Fibroblast of gingiva (primary cell): Measurements from ENCODE around the gene USP6.
"Not testable (repeated sequence)": the region's sequence is repeated elsewhere in the genome, so short reads cannot be mapped to it uniquely, and the experiment has no call there.

Experiments used
- DNase-seq: peaks from one replicate; pipeline ENCODE4 v3.0.0-alpha.2; 2011; ENCODE audit warnings: low read depth

Gene USP6

DNA sequence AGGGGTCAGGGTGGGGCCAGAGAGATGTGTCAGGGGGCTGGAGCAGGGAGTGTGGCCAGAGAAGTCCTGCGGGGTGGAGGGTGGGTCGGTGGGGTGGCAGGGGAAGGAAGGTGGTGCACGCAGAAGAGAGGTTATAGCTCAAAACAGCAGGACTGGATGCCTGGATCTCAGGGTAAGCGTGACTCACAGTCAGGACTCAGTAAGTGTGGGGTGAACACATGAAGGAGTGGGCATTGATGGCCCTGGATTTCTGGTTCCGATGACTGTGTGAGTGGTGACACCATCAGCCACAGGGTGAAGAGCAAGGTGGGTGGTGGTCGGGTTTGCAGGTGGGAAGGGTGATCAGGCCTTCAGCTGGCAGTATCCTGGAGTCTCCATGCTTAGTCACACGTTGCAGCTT is 6.2 kb downstream of the USP6 start:
- not testable (repeated sequence) for DNase-seq

- DNase-seq: no peak
These were observed 6.9 kb downstream of the USP6 start for GRCh38 chr17:5122586-5123342.

GRCh38 chr17:5123343-5124124 is 7.7 kb downstream of the USP6 start:
- no peak for DNase-seq

DNA sequence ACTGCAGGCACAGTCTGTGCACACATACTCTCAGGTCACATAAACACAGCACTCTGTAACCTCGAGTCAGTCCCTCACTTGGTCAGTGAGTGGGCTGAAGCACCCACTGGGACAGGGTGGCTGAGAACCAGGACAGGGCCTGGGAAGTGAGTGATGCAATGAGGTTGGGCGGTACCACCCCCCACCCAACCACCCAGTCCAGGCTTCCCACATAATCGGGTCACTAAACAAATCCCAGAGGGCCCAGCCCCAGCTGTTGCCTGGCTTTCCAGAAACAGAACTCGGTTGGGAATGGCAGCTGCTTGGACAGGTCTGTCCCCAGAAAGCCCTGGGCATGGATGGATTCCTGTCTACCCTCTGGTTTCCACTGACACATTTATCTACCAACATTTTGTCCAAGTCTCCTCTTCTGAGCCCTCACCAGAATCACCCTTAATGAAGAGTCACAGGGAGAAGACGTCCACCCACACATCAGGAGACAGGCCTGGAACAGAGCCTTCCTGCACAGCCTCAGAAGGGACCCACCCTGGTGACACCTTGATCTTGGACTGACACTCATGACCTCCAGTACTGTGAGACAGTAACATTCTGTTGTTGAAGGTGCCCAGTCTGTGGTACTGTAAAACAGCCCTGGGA is 8.4 kb downstream of the USP6 start:
- not testable (repeated sequence) for DNase-seq

DNA sequence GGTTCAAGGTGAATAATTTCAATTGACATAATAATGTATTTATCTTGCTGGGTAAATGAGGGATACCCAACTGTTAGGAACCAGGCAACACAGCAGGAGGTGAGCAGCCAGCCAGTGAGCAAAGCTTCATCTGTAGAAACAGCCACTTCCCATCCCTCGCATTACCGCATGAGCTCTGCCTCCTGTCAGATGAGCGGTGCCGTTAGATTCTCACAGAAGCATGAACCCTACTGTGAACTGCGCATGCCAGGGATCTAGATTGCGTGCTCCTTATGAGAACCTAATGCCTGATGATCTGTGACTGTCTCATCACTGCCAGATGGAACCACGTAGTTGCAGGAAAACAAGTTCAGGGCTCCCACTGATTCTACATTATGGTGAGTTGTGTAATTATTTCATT is 9.1 kb downstream of the USP6 start:
- DNase-seq: not testable (repeated sequence)

GRCh38 chr17:5126719-5127488 is 11.1 kb downstream of the USP6 start:
- DNase-seq: no peak

- no peak for DNase-seq
These were observed 12.1 kb downstream of the USP6 start for GRCh38 chr17:5127910-5128309.

DNA sequence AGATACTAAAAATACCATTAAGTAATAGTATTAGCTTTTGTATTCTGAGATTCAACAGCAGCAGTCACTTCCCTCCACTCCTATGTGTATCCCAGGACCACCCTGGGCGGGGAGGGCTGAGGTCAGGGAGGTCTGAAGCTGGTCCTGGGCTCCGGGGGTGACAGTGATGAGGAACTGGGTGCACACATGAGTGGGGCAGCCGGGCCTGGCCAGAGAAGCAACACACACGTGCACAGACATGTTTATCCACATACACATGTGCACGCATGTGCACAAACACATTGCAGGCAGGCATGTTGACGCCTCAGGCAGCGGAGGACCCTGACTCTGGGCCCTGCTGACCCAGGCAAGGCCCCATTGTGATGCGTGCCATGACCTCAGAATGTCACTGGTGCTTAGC is 12.6 kb downstream of the USP6 start:
- not testable (repeated sequence) for DNase-seq

GRCh38 chr17:5128905-5129535 is 13.2 kb downstream of the USP6 start:
- no peak for DNase-seq

DNA sequence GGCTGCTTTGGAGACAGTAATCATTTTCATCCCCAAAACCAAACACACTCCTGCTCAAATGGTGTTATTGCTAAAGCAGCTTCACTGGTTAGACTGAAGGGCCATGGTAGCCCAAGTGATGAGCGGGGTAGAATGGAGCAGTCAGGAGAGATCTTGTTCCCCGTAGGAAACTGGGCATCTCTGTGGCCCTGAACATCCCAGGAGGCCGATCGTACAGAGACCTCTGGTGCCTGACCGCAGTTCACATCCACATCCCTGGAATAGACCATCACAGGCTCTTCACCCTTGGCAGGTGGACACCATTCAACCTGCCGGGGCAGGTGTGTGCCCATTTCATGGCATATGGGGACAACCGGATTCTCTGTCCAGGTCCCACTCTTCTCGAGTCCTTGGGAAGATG is 13.9 kb downstream of the USP6 start:
- not testable (repeated sequence) for DNase-seq

DNA sequence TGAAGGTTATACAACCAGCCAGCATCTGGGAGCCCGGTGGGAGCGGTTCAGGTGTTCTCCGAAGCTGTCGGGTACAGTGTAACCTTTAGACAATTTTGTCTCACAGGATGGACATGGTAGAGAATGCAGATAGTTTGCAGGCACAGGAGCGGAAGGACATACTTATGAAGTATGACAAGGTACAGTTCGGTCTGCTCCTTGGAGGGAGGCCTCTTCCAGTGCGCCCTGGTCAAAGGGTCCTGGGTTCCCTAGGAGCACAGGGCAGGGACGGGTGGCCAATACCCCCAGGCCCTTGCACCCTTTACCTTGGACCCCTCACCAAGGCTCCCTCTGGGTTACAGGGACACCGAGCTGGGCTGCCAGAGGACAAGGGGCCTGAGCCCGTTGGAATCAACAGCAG is 14.4 kb downstream of the USP6 start:
- DNase-seq: not testable (repeated sequence)

- not testable (repeated sequence) for DNase-seq
These were observed 14.9 kb downstream of the USP6 start for GRCh38 chr17:5130687-5131086.

- no peak for DNase-seq
These were observed 15.4 kb downstream of the USP6 start for GRCh38 chr17:5131146-5131715.

DNA sequence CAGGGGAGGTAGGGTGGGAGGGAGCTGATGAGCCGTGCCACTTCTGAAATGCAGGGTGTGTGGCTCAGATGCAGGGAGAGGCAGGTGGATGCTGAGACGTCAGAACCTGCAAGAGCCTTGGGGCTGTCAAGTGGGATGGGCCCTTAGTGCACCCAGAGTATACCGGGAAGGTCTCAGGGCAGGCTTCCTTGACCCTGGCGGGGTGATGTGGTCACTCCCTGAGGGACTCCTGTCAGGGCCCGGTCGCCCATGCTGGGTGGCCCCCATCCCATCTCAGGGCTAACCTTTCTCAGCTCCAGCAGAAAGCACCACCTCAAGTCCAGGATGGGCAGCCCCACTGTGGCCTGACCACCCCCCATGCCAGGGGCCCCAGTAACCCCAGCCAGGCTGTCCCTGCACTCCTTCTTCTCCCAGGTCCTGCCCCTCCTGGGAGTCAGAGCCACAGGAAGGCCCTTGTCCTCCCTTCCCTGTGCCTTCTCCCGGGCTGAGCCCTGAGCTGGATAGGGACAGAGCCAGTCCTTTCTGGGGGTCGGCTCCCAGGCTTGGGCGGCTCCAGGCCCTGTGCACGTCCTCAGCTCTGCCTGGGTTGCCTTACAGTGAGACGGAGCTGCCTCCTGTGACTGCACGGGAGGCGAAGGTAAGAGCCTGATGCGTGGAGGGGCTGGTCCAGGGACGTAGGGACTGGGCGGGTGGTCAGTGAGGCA is 16.1 kb downstream of the USP6 start:
- not testable (repeated sequence) for DNase-seq

DNA sequence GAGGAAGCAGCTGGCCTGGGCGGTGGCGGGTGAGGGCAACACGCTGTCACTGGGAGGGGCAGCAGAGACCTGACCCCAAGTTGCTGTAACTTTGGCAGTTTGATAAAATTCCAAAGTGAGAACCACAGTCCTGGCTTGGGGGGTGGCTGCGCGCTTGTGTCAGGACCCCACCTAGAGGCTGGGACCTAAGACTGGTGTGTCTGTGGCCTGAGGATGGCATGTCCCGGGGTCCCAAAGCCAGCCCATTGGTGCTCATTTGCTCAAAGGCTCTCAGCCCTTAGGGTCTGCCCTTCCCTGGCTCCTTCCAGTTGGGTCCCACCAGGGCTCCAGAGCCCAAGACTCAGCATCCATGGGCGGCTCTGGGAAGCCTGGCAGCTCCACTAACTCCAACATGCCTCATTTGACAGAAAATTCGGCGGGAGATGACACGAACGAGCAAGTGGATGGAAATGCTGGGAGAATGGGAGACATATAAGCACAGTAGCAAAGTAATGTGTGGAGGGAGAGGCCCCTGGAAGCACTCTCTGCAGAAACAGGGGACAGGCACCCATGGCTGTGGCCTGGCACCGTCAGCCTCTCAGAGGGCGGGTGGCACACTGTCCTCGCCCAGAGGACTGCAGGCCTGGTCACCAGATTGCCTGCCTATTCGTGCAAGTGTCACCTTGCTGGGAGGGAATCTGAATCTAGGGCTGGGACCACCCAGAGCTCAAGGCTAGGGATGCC is 16.8 kb downstream of the USP6 start:
- DNase-seq: not testable (repeated sequence)

- no peak for DNase-seq
These were observed 17.5 kb downstream of the USP6 start for GRCh38 chr17:5133311-5133710.

- not testable (repeated sequence) for DNase-seq
These were observed 18.1 kb downstream of the USP6 start for GRCh38 chr17:5133961-5134360.

DNA sequence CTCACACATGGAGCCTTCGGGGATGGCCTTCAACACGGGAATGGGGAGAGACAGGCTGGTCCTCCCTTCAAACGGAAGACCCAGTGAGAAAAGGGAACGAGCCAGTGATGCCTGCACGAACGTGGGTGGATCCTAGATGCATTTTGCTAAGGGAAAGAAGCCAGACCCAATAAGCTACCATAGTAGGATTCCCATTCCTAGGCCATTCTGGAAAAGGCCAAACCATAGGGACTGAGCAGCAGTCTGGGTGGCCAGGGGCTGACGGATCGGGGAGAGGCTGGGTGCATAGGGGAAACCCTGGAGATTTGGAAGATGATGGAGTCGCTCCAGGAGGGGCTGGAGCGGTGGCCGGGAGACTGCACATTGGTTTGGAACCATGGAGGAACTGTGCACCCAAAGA is 18.7 kb downstream of the USP6 start:
- DNase-seq: not testable (repeated sequence)

DNA sequence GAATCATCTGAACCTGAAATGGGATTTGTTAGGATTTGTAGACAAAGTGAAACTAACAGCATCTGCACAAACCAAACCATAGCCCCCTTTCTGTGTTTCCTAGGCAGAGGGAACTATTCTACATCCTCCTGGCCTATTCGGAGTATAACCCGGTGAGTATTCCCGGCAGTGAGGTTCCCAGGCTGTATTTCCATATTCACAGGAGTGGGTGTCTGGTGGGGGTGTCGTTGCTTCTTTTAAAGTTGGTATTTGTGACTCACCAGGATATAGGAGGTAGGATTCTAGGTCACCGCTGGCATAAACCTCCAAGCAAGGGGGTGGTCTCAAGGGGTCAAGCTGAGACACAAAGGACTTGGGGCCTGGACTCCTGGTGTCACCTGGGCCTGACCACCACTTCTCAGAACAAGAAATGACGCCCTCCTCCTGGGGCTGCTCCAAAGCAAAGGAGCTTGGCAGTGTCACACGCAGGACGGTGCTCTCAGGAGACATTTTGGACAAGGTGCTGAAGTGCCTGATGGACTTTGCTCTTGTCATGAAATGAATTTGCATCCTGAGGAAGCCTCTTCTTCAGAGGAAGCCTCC is 19.4 kb downstream of the USP6 start:
- DNase-seq: not testable (repeated sequence)
